ENCODE results near the gene DKK2.

Gene DKK2

GRCh38 chr4:106907216-106907615 lies 128.9 kb downstream of the DKK2 start:
- no peak for DNase-seq

DNA sequence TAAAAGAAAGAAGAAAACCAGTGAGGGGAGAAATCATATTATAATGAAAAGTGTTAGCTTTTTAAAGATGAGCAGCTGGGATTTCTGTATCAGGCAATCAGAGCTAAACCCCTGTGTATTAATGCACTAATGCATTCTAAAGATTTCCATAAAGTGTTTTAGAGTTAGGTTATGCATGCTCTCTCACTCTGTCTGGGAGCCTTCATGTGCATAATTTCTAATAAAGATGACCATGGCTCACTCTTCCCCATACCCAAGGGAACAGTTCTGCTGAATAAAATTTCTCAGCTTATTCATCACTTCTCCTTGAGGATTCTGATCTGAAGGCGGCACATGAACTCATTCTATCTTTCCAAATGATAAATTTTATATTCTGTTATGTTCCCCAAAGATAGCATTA lies 129.4 kb downstream of the DKK2 start:
- DNase-seq = no peak

GRCh38 chr4:106898621-106899230 lies 137.4 kb downstream of the DKK2 start:
- DNase-seq = peak; percentile 59

DNA sequence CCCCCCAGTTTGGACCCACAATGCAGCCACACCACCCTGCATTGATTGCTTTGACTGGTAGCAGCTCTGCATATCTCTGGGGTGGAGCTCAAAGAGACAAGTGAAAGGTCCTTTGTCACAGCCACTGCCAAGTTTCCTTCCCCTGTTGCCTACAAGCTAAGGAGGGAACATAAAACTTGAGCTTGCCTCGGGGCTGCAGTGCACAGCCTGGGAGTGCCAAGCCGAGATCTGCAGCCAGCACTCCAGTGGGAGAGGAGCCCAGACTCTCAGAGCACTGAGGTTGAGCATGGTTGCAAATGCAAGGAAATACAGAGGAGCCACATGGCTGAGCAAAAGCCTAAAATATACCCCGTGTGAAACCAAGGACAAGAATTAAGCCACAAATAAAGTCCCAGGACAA lies 142.2 kb downstream of the DKK2 start:
- DNase-seq = no peak

DNA sequence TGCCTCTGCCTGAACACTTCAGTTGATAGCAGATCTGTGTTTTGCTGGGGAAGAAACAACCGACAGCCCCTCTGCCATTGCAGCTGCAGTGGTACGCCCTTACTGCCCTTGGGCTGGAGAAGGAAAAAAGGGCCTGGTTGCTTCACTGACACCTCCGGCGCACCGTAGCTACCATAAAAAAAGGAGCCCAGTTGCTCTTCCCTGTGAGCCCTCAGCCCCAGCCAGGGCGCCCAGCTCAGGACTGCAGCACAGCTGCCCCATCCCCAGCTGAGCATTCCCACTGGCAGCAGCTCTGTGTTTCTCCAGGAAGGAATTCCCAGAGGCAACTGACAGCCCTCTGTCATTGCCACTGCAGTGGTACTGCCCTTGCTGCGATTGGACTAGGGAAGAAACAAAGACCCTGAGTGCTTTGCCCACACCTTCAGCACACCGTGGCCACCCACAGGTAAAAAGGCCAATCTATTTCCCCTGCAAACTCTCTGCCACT lies 142.7 kb downstream of the DKK2 start:
- no peak for DNase-seq

- DNase-seq = no peak
Observed at GRCh38 chr4:106892786-106893185, 143.3 kb downstream of the DKK2 start.

DNA sequence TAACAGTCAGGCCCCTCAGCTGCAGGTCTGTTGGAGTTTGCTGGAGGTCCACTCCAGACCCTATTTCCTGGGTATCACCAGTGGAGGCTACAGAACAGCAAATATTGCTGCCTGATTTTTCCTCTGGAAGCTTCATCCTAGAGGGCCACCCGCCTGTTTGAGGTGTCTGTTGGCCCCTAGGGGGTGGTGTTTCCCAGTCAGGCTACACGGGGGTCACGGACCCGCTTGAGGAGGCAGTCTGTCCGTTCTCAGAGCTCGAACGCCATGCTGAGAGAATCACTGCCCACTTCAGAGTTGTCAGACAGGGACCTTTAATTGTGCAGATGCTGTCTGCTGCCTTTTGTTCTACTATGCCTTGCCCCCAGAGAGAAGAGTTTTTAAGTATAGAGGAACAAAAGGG lies 160.8 kb downstream of the DKK2 start:
- no peak for DNase-seq

Data from COR-L47 (cell line).